Sciatic nerve (tissue), 2 donors: ENCODE measurements around the gene TNIK. TPM values are rescaled to one million over a fixed set of nuclear protein-coding genes. Genes with fewer than 3 reads are reported as not detected.

Experiments used
- ATAC-seq: fragments of 200-7000 bp; cut with Tn5 transposase; one replicate; pipeline ENCODE4 v1.9.1; 2020; ENCODE audit warnings: mild to moderate bottlenecking, moderate library complexity
- DNase-seq: peaks from one replicate; pipeline ENCODE4 v3.0.0-alpha.2; 2020; ENCODE audit warnings: low spot score
- intact Hi-C: fragments of 100-400 bp; cut with DNase I; formaldehyde crosslinking; loops from one replicate; pipeline ENCODE4 v1.14.2; 2022
- total RNA-seq: library from RNA; stranded (reverse); fragmentation: NEBNext Ultra II Directional; extraction: Animal tissue kit (Norgen Biotek cat#: 25700); gene quantifications from one replicate; pipeline ENCODE4 v1.2.1, GENCODE V29; 2021
- donor health status: DM: no; HTN: no; CAD: no.
- donor health status: DM: no; HTN: no; CAD: no.

The TNIK gene
- total RNA-seq, 1 donor from 2014 or later = 9.5 TPM

GRCh38 chr3:171283183-171283847, 176.9 kb downstream of the TNIK start:
- ATAC-seq (peak; percentile 51), DNase-seq (no peak)
- intact Hi-C loops = no loop called here

- DNase-seq = no peak
- peak; percentile 71 for ATAC-seq
- intact Hi-C loops = no loop called here
These were observed 178.2 kb downstream of the TNIK start for GRCh38 chr3:171282041-171282440.

GRCh38 chr3:171281256-171281992, 178.8 kb downstream of the TNIK start:
- ATAC-seq = no peak
- DNase-seq = no peak
- intact Hi-C loops = no loop called here

GRCh38 chr3:171279972-171280371, 180.2 kb downstream of the TNIK start:
- DNase-seq (no peak), ATAC-seq (no peak)
- intact Hi-C loops = no loop called here

- no peak for ATAC-seq
- intact Hi-C loops = no loop called here
These were observed 182.0 kb downstream of the TNIK start for GRCh38 chr3:171278299-171278590.

GRCh38 chr3:171277456-171278298, 182.5 kb downstream of the TNIK start:
- ATAC-seq (no peak), DNase-seq (no peak)
- intact Hi-C loops = no loop called here

More at GRCh38 chr3:171278299-171278590, 182.0 kb downstream of the TNIK start:
- no peak for DNase-seq

GRCh38 chr3:171276923-171277322, 183.3 kb downstream of the TNIK start:
- DNase-seq (no peak), ATAC-seq (no peak)
- intact Hi-C loops = no loop called here

GRCh38 chr3:171274222-171274621, 186.0 kb downstream of the TNIK start:
- DNase-seq (no peak), ATAC-seq (no peak)
- intact Hi-C loops = no loop called here

- DNase-seq (no peak), ATAC-seq (no peak)
- intact Hi-C loops = no loop called here
These were observed 189.7 kb downstream of the TNIK start for GRCh38 chr3:171270541-171270940.

- intact Hi-C loops = no loop called here
- DNase-seq (no peak), ATAC-seq (no peak)
These were observed 190.7 kb downstream of the TNIK start for GRCh38 chr3:171269542-171269941.

GRCh38 chr3:171268677-171269076, 191.5 kb downstream of the TNIK start:
- ATAC-seq = no peak
- intact Hi-C loops = no loop called here
- no peak for DNase-seq

GRCh38 chr3:171267104-171267503, 193.1 kb downstream of the TNIK start:
- DNase-seq (no peak), ATAC-seq (no peak)
- intact Hi-C loops = no loop called here

- DNase-seq (no peak), ATAC-seq (peak; percentile 28)
- intact Hi-C loops = no loop called here
These were observed 193.5 kb downstream of the TNIK start for GRCh38 chr3:171266740-171267073.

GRCh38 chr3:171266034-171266739, 194.0 kb downstream of the TNIK start:
- ATAC-seq = peak; percentile 71
- intact Hi-C loops = no loop called here
- no peak for DNase-seq

GRCh38 chr3:171264758-171265157, 195.4 kb downstream of the TNIK start:
- no peak for ATAC-seq
- intact Hi-C loops = no loop called here
- DNase-seq = no peak

- no peak for ATAC-seq
- DNase-seq = no peak
- intact Hi-C loops = no loop called here
These were observed 197.8 kb downstream of the TNIK start for GRCh38 chr3:171262431-171262830.

GRCh38 chr3:171261487-171261886, 198.7 kb downstream of the TNIK start:
- intact Hi-C loops = no loop called here
- no peak for ATAC-seq
- no peak for DNase-seq

- intact Hi-C loops = no loop called here
- ATAC-seq (no peak), DNase-seq (no peak)
These were observed 199.3 kb downstream of the TNIK start for GRCh38 chr3:171260899-171261298.

- DNase-seq (no peak), ATAC-seq (no peak)
- intact Hi-C loops = no loop called here
These were observed 199.7 kb downstream of the TNIK start for GRCh38 chr3:171260466-171260865.

- DNase-seq (no peak), ATAC-seq (no peak)
- intact Hi-C loops = no loop called here
These were observed 201.9 kb downstream of the TNIK start for GRCh38 chr3:171258316-171258715.
